ENCODE measurements around the gene ERVK3-1. TPM values are rescaled to one million over a fixed set of nuclear protein-coding genes. Genes with fewer than 3 reads are reported as not detected.

Gene ERVK3-1
- total and polyA plus RNA-seq, 2 of the 13 experiments (the other 11 are each of a cell fraction or from before 2014, with no cell fraction given), result 28.5 to 38.7 TPM

DNA sequence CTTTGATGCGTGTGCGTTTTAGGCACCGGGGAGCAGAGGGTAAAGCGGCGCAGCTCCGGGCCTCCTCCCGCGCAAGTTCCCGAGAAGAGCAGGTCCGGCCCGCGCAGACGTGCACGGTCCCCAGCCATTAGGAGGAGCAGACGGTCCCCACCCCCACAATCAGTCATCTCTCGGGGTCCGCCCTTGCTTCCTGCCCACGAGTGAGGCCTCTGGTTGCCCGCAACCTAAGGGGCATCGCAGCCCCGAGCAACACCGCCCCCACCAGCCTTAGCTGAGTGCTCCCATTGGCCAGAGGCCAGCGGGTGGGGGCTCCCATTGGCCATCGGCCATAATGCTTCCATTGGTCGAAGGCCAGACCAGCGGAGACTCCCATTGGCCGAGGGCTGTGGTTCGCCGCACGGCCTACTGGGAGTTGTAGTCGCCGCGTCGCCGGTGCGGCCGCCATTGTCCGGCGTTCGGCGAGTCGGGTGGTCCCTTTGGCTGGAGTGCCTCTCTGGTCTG, 26.6 kb upstream of the ERVK3-1 start, which contains the start of gene ZNF8 (continued):
- TF ChIP-seq CCDC6 (CRISPR knock-in tag; IDR thresholded peaks at IDR 0.05), result no peak; the same call in 1 of the 2 replicates
- TF ChIP-seq ZNF652 (CRISPR knock-in tag; IDR thresholded peaks at IDR 0.05; ENCODE audit: borderline replicate concordance, low read depth), result 0 out of 2 replicates have a peak, but pooled peaks have one; percentile 16
- TF ChIP-seq TCF7 (IDR thresholded peaks at IDR 0.05; ENCODE audit: low read depth), result no peak
- TF ChIP-seq, protein P1, sequence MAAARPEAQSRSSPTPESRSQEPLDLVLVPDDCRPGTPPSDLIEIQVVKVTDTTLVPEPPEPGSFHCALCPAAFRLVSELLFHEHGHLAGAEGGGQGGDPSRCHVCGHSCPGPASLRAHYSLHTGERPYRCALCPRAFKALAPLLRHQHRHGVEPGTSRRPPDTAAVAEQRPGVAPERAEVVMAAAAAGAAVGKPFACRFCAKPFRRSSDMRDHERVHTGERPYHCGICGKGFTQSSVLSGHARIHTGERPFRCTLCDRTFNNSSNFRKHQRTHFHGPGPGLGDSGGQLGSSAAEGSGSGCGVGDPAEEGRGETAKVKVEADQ (CRISPR knock-in tag; IDR thresholded peaks at IDR 0.05; ENCODE audit: borderline replicate concordance), result no peak
- peak; percentile 88 for TF ChIP-seq ZNF709 (CRISPR knock-in tag; IDR thresholded peaks at IDR 0.05)
- no peak for TF ChIP-seq ZNF720 (CRISPR knock-in tag; IDR thresholded peaks at IDR 0.05)
- no peak for TF ChIP-seq TCF7L2 (IDR thresholded peaks at IDR 0.05; ENCODE audit: low read depth, low read length)
- peak; percentile 75; the same call in 1 of the 2 replicates for TF ChIP-seq DR1 (CRISPR knock-in tag; IDR thresholded peaks at IDR 0.05)
- TF ChIP-seq ZNF296 (CRISPR knock-in tag; conservative IDR thresholded peaks at IDR 0.05), result no peak
- no peak; the same call in 1 of the 2 replicates for TF ChIP-seq ZNF7 (CRISPR knock-in tag; IDR thresholded peaks at IDR 0.05)
- TF ChIP-seq SNRNP70 (IDR thresholded peaks at IDR 0.05; ENCODE audit: low read depth, low read length), result no peak
- TF ChIP-seq ZFP41 (CRISPR knock-in tag; IDR thresholded peaks at IDR 0.05; ENCODE audit: borderline replicate concordance), result 0 out of 2 replicates have a peak, but pooled peaks have one; percentile 7
- TF ChIP-seq, protein P2, sequence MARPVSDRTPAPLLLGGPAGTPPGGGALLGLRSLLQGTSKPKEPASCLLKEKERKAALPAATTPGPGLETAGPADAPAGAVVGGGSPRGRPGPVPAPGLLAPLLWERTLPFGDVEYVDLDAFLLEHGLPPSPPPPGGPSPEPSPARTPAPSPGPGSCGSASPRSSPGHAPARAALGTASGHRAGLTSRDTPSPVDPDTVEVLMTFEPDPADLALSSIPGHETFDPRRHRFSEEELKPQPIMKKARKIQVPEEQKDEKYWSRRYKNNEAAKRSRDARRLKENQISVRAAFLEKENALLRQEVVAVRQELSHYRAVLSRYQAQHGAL (CRISPR knock-in tag; IDR thresholded peaks at IDR 0.05; ENCODE audit: not compliant biosample characterization), result no peak
- TF ChIP-seq, protein P3, sequence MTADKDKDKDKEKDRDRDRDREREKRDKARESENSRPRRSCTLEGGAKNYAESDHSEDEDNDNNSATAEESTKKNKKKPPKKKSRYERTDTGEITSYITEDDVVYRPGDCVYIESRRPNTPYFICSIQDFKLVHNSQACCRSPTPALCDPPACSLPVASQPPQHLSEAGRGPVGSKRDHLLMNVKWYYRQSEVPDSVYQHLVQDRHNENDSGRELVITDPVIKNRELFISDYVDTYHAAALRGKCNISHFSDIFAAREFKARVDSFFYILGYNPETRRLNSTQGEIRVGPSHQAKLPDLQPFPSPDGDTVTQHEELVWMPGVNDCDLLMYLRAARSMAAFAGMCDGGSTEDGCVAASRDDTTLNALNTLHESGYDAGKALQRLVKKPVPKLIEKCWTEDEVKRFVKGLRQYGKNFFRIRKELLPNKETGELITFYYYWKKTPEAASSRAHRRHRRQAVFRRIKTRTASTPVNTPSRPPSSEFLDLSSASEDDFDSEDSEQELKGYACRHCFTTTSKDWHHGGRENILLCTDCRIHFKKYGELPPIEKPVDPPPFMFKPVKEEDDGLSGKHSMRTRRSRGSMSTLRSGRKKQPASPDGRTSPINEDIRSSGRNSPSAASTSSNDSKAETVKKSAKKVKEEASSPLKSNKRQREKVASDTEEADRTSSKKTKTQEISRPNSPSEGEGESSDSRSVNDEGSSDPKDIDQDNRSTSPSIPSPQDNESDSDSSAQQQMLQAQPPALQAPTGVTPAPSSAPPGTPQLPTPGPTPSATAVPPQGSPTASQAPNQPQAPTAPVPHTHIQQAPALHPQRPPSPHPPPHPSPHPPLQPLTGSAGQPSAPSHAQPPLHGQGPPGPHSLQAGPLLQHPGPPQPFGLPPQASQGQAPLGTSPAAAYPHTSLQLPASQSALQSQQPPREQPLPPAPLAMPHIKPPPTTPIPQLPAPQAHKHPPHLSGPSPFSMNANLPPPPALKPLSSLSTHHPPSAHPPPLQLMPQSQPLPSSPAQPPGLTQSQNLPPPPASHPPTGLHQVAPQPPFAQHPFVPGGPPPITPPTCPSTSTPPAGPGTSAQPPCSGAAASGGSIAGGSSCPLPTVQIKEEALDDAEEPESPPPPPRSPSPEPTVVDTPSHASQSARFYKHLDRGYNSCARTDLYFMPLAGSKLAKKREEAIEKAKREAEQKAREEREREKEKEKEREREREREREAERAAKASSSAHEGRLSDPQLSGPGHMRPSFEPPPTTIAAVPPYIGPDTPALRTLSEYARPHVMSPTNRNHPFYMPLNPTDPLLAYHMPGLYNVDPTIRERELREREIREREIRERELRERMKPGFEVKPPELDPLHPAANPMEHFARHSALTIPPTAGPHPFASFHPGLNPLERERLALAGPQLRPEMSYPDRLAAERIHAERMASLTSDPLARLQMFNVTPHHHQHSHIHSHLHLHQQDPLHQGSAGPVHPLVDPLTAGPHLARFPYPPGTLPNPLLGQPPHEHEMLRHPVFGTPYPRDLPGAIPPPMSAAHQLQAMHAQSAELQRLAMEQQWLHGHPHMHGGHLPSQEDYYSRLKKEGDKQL (CRISPR knock-in tag; IDR thresholded peaks at IDR 0.05; ENCODE audit: low read depth), result no peak
- no peak for TF ChIP-seq PITX1 (CRISPR knock-in tag; IDR thresholded peaks at IDR 0.05)
- TF ChIP-seq RXRA (CRISPR knock-in tag; IDR thresholded peaks at IDR 0.05), result peak; percentile 53; the same call in 1 of the 2 replicates
- TF ChIP-seq ZNF138 (CRISPR knock-in tag; IDR thresholded peaks at IDR 0.05; ENCODE audit: low read depth), result no peak; the same call in 1 of the 2 replicates
- TF ChIP-seq ZNF124 (CRISPR knock-in tag; IDR thresholded peaks at IDR 0.05), result no peak
- TF ChIP-seq, protein P4, sequence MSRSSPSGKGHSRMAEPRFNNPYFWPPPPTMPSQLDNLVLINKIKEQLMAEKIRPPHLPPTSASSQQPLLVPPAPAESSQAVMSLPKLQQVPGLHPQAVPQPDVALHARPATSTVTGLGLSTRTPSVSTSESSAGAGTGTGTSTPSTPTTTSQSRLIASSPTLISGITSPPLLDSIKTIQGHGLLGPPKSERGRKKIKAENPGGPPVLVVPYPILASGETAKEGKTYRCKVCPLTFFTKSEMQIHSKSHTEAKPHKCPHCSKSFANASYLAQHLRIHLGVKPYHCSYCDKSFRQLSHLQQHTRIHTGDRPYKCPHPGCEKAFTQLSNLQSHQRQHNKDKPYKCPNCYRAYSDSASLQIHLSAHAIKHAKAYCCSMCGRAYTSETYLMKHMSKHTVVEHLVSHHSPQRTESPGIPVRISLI (CRISPR knock-in tag; IDR thresholded peaks at IDR 0.05; ENCODE audit: borderline replicate concordance), result no peak
- TF ChIP-seq GTF2F1 (IDR thresholded peaks at IDR 0.05; ENCODE audit: low read length), result no peak
- TF ChIP-seq ARNT (IDR thresholded peaks at IDR 0.05), result no peak
- TF ChIP-seq ZNF543 (CRISPR knock-in tag; IDR thresholded peaks at IDR 0.05), result peak; percentile 58
